Kidney capillary endothelial cell (primary cell): ENCODE measurements around the gene ZCCHC24.

ENCODE experiments used
- DNase-seq: peaks from one replicate; pipeline ENCODE4 v3.0.0-alpha.2; 2018; ENCODE audit warnings: low spot score

Gene ZCCHC24

DNA sequence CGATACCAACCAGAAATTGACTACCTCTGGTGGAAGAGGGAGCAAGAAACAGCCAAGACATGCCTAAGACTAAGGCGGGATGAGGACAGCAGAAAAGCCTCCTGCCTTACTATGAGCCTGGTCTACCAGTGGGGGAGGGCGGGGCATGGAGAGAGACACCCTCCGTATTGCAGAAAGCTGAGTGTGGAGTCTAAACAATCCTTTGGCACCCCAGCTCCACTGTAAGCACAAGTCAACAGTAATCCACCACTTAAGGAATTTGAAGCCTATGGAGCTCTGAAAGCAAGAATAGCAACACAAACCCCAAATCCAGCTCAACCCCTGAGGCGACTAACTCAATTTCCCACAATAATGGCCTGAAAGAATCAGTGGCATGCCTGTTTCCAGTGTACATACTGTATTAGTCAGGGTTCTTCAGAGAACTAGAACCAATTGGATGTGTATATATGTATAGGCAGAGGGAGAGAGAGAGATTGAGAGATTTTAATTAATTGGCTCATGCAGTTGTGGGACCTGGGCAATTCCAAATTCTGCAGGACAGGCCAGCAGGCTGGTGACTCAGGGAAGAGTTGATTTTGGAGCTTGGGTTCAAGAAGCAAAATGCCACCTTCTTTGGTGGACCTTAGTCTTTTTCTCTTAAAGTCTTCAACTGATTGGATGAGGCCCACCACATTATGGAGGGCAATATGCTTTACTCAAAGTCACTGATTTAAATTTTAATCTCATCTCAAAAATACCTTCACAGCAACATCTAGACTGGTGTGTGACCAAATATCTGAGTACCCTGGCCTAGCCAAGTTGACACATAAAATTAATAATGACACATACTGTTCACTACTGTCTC lies 84.7 kb downstream of the ZCCHC24 start:
- DNase-seq = no peak

DNA sequence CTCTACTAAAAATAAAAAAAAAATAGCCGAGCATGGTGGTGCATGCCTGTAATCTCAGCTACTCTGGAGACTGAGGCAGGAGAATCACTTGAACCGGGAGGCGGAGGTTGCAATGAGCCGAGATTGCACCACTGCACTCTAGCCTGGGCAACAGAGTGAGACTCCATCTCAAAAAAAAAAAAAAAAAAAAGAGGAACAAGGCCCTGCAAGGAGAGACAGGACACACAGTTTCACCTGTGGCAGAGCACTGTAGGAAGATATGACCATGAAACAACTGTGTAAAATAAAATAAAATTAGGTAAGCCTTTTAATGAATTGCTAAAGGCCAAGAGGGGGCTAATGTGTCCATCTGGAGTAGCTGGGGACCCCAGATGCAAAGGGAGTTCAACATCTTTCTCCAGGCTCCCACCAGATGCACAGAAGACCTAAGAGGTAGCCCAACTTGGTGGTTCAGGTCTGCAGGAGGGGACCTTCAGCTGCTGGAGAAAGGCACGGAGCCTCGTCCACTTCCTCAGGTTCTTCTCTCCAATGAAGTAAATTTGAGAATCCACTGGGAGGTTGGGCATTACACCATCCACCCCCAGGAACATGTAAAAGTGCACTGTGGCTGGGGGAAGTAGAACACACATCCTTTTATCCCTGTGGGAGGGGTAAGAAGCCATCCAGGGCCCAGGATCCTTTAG lies 85.5 kb downstream of the ZCCHC24 start:
- no peak for DNase-seq

DNA sequence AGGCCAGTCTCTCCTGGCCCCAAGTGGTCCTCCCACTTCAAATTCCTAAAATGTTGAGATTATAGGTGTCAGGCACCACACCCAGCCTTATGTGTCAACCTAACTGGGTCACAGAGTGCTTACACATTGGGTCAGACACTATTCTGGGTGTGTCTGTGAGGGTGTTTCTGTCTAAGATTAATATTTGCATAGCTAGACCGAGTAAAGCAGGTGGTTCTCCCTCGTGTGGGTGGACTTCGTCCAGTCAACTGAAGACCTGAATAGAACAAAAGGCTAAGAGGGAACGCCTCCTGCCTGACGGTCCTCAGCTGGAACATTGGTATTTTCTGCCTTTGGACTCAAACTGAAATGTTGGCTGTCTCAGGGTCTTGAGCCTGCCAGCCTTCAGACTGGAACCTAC lies 86.6 kb downstream of the ZCCHC24 start:
- DNase-seq = no peak

DNA sequence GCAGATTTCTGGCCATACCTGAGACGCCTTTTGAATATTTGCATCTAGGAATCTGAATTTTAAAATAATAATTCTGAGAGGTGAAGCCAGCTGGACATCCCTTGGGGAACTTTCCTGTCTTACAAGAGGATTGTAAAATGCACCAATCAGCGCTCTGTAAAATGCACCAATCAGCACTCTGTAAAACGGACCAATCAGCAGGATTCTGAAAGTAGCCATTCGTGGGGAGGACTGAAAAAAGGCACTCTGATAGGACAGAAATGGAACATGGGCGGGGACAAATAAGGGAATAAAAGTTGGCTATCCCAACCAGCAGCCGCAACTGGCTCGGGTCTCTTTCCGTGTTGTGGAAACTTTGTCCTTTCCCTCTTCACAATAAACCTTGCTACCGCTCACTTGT lies 88.2 kb downstream of the ZCCHC24 start:
- DNase-seq = no peak

DNA sequence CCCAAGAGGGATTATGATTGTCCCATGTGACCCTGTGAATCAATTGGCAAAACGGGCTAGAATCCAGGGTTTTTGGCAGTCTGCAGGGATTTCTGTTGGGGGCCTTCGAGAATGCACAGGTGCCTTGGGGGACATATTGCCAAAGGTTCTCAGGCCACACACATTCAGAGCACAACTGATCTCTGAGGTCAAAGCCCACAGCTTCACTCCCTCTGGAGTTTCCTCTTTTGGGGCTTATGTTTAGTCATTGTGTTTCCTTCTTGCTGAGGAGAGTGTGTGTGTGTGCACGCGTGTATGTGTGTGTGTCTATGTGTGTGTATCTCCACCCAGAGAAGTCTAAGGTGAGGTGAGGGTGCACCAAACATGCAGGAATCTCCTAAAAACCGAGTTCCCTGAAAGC lies 89.3 kb downstream of the ZCCHC24 start:
- DNase-seq = no peak

DNA sequence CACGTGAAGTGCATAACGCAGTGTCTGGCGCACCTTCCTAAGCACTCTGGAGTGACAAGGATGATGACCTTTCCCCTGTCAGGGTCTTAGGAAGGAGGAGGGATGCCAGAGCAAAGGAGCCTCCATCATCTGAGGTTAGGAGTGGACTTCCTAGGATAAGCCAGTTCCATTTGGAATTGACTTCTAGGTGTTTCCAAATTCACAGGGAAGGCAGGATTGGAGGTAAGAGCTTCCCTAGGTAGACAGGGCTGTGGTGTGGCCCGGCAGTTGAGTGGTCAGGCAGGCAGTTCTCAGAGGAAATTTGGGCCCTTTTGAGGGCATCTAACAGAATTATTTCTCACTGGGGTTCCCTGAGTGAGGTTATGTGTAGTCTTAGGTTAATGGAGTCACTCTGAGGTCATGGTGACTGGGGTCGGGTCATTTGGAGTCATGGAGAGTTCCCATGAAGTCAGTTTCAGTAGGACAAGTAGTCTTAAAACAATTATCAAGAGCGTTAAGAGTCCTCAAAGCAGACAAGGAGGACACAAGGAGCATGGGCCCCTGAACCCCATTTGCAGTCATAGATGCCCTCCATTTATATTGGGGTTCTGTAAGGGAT lies 89.9 kb downstream of the ZCCHC24 start:
- no peak for DNase-seq

DNA sequence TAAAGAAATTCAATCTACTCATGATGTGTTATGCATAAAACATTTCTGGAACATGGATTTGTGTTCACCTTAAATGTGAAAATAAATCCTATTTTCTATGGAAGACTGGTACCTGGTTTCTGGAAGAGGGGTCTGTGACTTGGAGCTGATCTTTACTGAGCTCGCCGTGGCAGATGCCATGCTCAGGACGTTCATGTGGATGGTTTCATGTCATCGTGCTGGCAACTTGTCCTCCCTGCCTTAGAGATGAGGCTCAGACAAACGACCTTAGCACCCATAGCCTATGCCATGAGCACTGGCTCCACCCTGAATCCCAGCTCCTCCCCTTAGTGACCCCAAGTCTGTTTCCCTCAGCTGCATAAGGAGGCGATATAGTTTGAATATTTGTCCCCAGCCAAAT lies 90.8 kb downstream of the ZCCHC24 start:
- no peak for DNase-seq

DNA sequence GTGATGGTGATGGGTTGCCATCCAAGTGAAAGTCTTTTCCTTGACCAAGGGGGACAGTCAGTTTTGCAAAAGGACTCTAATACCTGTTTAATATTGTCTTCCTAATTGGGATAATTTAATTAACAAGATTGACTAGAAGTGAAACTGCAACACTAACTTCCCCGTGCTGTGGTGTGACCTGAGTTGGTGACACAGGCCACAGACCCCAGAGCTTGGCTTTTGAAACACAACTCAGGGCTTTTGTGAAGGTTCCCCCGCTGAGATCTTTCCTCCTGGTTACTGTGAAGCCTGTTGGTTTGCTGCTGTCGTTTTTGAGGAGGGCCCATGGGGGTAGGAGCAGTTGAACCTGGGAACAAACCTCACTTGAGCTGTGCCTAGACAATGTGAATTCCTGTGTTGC lies 91.3 kb downstream of the ZCCHC24 start:
- no peak for DNase-seq

DNA sequence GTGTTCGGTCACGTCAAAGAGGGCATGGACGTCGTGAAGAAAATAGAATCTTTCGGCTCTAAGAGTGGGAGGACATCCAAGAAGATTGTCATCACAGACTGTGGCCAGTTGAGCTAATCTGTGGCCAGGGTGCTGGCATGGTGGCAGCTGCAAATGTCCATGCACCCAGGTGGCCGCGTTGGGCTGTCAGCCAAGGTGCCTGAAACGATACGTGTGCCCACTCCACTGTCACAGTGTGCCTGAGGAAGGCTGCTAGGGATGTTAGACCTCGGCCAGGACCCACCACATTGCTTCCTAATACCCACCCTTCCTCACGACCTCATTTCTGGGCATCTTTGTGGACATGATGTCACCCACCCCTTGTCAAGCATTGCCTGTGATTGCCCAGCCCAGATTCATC lies 91.7 kb downstream of the ZCCHC24 start:
- no peak for DNase-seq

DNA sequence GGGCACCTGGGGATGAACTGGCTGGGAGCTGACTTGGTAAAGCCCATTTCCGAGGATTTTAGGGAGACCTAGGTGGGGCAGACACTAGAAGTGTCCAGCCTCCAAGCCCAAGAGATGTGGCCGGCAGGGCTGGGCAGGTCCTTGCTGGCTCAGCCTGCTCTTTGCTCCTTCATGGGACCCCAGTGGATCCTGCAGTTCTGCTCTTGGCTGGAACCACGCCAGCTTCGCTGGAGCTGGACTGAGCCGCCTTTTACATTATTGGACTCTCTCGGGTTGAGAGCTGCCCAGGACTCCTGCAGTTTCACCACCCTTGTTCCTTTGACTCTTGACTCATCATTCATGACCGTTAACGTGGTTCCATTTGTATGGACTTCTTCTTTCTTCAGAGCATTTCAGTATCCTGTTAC lies 92.4 kb downstream of the ZCCHC24 start:
- no peak for DNase-seq

DNA sequence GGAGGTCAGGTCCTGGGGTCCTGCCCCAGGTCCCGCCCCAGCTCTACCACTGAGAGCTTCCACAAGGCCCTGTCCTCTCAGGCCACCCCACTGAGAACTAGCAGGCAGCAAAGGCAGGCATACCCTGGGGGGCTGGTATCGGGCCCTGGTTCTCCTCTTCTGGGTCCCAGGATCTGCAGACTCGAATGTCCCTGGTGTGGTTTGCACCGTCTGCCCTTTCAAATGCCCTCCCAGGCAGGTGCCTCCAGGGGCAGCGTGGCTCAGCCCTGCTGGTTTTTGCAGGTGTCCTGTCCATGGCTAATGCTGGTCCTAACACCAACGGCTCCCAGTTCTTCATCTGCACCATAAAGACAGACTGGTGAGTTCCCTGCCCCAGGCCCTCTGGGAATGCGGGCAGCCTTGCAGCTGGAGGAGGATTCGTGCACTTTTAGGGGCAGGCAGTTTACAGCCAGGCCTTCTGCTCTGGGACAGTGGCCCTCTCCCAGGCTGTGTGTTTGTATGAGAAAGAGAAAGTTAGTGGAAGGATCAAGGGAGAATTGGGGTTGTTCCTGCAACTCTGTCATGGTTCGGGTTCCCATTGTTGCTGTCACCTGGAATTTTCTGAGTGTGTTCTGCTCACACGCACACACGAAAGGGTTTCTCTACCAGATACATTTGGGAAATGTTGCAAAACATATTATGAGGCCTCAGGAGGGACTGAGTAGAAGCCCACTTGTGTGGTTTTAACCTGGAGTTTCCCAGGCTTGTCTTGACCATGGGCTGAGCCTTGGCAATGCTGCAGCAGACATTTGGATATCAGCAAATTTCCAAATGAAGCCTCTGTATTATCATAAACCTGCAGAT lies 93.2 kb downstream of the ZCCHC24 start:
- DNase-seq = no peak

DNA sequence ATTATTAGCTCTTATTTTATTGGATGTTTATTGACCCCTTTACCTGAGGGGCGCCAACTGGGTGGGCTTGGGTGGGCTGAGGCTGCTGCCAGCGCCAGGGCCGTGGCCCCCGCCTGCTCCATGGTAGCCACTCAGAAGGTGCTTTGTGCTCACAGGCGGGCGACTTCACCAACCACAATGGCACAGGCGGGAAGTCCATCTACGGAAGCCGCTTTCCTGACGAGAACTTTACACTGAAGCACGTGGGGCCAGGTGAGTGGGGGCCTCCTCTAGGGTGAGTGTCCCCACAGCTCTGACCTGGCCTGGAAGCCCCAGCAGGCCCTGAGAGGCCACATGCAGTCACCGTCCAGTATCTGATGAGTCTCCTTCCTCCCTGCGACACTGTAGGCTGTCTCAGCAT lies 94.1 kb downstream of the ZCCHC24 start:
- no peak for DNase-seq

DNA sequence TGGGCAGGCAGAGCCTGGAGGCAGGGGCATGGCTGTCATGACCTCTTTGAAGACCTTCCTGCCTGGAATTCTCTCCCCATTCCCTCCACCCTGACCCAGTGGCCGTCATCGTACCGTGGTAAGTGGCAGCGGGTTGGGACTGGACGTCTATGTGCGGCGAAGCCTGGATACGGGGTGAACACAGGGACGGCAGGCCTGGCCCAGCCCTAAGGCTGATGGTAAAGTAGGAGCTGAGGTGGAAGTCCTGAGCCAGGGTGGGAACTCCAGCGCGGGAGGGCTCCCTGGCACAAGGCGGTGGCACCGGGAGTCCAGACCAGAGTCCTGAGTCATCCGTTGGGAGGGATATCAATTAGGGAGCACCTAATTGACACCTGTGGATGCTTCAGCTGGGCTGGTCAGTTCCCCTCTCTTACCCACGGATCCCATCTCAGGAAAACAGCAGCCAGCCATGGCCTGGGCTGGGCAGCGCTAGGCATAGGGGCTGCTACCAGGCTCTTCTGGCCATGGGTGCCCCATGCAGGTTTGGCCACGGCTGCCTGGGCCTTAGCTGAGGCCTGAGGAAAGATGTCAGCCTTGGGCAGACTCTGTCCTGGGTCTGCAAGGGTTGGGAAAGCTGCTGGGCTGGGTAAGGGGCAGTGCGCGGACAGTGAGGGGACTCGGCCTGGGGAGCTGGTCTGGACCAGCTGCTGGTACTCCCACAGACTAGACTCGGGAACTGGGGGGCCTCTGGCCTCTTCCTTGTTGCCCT lies 94.8 kb downstream of the ZCCHC24 start:
- DNase-seq = no peak

DNA sequence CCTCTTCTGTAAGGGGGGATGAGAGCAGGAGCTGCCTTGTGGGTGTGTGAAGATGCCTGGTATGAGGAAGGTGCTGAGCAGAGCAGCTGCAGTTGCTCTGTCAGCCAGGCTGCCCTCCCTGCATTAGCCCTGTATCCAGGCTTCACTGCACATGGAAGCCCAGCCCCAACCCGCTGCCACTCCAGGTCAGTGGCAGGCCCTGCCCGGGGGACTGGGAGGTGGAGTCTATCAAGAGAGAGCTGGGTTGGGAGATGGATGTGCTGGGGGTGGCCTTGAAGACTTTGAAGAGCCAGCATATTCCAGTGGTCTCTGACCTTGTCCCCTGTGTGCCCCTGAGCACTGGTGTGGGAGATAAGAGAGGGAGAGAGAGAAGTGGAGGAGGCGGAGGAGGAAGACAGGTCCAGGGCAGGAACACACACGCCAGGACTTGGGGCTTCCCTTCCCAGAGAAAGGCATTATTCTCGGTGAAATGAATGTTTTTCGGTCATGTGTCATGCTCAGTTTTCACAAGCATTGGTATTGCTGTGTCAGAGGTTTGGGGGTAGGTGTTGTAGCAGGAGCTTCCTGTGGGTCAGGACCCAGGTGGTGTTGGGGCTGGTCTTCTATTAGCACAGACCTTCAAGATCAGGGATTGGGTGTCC lies 95.5 kb downstream of the ZCCHC24 start:
- no peak for DNase-seq

DNA sequence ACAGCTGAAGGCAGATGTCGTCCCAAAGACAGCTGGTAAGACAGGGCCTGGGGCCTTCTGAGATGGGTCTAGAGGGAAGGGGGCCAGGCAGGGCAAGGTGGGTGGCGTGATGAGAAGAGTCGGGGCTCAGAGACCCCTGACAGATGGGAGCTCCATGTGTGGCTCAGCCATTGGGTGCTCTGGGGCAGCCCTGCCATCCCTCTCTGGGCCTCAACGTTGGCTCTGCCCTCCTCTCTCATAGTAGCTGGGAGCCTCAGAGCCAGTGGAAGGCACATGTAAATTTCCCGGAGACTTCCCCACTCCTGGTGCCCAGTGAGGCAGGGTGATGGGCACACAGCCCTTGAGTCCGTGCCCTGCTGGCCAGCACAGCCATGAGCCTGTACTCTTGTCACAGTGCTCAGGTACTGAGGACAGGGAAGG lies 96.3 kb downstream of the ZCCHC24 start:
- no peak for DNase-seq

DNA sequence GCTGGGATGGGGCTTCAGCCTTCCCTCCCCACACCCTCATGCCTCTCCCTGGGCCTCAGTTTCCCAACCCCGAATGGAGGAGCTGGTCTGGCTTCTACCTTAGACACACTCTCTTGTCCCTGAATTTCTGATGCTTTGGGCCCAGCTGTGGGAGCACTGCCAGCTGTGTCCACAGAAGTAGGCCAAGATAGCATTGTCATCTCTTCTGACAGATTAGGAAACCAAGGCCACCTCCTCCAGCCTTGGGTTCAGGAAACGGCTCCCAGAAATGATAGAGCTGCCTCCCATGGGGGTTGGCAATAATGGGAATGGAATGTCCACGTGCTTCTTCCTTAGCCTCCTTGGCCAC lies 96.8 kb downstream of the ZCCHC24 start:
- no peak for DNase-seq

DNA sequence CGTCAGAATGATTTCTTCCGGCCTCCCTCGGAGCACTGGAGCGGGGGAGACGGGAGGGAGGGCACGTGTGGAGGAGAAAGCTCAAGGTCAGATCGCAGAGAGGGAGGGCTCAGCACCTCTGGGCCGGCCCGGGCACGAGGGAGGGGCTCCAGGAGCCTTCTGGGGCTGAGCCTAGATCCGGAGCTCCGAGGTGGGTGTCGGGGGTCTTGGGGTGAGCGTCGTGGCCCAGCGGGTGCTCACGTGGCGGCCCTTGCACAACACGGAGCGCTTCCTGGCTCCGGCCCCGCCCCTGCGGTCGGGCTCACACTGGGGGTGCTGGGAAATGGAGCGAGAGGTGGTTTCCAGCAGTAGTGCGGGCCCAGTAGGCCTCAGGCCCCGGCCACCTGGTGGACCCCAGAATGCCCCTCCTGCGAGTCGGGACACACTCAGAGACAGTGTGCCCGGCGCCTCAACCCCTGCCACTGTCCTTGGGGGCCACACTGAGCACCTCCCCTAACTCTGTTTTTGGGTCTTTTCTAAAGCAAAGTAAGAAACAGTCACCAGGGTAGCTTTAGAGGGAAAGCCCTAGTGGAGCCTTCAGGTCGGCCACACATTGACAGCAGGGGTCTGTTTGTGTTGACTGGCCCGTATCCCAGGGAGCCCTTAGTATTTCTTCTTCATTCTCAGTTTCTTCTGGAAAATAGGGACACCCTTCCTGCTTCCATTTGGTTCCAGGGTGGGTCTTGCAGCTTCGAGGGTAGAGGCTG lies 97.4 kb downstream of the ZCCHC24 start:
- no peak for DNase-seq

DNA sequence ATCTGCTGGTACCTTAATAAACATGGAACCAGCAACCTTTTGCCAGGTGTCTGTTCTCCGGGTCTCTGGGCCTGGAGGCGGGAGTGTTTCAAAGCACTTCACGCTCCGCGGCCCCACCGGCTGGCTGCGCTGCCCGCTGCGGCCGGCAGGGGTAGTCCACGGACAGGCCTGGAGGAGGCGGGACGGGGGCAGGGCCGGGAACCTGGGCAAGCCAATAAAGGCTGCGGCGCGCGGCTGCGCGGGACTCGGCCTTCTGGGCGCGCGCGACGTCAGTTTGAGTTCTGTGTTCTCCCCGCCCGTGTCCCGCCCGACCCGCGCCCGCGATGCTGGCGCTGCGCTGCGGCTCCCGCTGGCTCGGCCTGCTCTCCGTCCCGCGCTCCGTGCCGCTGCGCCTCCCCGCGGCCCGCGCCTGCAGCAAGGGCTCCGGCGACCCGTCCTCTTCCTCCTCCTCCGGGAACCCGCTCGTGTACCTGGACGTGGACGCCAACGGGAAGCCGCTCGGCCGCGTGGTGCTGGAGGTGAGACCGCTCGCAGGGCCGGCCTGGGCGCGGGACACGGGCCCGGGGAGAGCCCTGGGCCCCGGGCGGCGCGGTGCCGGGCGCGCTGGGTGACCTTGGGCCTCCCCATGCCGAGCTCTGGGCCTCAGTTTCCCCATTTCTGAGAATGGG lies 98.1 kb downstream of the ZCCHC24 start, which contains the start of gene PPIF:
Gene PPIF, plus strand, starts transcription at position 244 of the 668 bp plus-strand sequence. Its CDS starts 80 bp downstream, at position 324.
- peak; percentile 80 for DNase-seq

DNA sequence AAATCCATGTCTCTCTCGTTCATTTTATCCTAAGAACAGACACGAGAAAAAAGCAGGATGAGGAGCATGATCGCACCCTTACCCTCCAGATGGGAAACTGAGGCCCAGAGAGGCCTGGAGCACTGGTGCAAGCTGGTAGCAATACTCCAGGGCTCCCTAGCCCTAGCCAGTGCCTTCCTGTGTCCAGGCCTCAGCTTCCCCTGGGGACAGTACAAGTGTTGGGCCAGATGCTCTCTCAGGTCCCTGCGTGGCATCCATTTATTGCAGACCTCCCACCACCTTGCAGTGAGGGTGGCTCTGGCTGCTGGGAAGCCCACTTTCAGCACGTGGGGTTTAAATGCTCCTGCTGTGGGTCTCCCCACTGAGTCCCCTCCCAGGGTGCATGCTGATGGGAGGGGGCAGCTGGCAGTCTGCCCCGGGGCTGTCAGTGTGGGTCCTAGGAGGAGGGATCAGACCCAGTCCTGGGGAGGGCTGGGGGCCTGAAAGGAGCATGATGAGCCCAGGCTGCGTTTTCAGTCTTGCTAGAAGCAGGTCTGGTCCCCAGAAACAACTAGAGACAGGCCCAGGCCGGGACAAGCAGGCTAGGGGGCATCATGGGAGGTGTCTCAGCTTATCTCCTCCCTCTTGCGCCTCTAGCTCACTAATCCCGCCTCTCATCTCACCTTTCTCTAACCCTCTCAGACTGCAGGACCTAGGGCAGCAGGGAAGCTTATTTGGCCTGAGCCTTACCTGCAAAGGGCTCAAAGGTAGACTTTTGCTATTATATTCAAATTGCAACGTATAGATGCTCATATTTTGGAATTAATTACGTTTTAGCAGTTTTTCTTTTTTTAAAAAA lies 98.8 kb downstream of the ZCCHC24 start:
- no peak for DNase-seq
